WTC11 (cell line): ENCODE results near the gene NUPR1.

Experiments
- CREB1 ChIP-seq: sonication (generic); formaldehyde crosslinking; IDR thresholded peaks from 2 replicates; pipeline ENCODE4 v1.8.0; 2023; ENCODE audit warnings: mild to moderate bottlenecking, missing genetic modification reagents
- CTCF ChIP-seq: fragments of 200-600 bp; IDR thresholded peaks from 2 replicates; pipeline ENCODE4 v1.8.0; 2022; ENCODE audit warnings: antibody characterized with exemption
- IRF2 ChIP-seq: sonication (generic); formaldehyde crosslinking; IDR thresholded peaks from 2 replicates; pipeline ENCODE4 v1.8.0; 2022; ENCODE audit warnings: low read depth, missing genetic modification reagents, borderline replicate concordance
- KAT7 ChIP-seq: sonication (generic); formaldehyde crosslinking; IDR thresholded peaks from 2 replicates; pipeline ENCODE4 v1.8.1; 2023; ENCODE audit warnings: missing genetic modification reagents, mild to moderate bottlenecking, borderline replicate concordance
- NR1H2 ChIP-seq: sonication (generic); formaldehyde crosslinking; IDR thresholded peaks from 2 replicates; pipeline ENCODE4 v1.9.0; 2021; ENCODE audit warnings: mild to moderate bottlenecking, moderate library complexity, missing genetic modification reagents
- TEAD4 ChIP-seq: sonication (generic); formaldehyde crosslinking; IDR thresholded peaks from 2 replicates; pipeline ENCODE4 v1.8.0; 2022; ENCODE audit warnings: mild to moderate bottlenecking, missing genetic modification reagents
- ZBTB21 ChIP-seq: sonication (generic); formaldehyde crosslinking; IDR thresholded peaks from 2 replicates; pipeline ENCODE4 v1.8.1; 2023; ENCODE audit warnings: mild to moderate bottlenecking, missing genetic modification reagents, borderline replicate concordance
- ZNF281 ChIP-seq: sonication (generic); formaldehyde crosslinking; IDR thresholded peaks from 2 replicates; pipeline ENCODE4 v1.8.0; 2023; ENCODE audit warnings: mild to moderate bottlenecking, missing genetic modification reagents
- ZNF512 ChIP-seq: sonication (generic); formaldehyde crosslinking; IDR thresholded peaks from 2 replicates; pipeline ENCODE4 v1.8.1; 2022; ENCODE audit warnings: missing genetic modification reagents, borderline replicate concordance
- TF ChIP-seq, protein P1 (sequence below): sonication (generic); formaldehyde crosslinking; IDR thresholded peaks from 2 replicates; pipeline ENCODE4 v1.8.1; 2022; ENCODE audit warnings: mild to moderate bottlenecking, missing genetic modification reagents, moderate library complexity, borderline replicate concordance
- TF ChIP-seq, protein P2 (sequence below): sonication (generic); formaldehyde crosslinking; conservative IDR thresholded peaks from 2 replicates; pipeline ENCODE4 v1.8.1; 2023; ENCODE audit warnings: mild to moderate bottlenecking, low read depth, missing genetic modification reagents, moderate library complexity
- TF ChIP-seq, protein P3 (sequence below): fragments of 250-450 bp; sonication (Bioruptor Pico); IDR thresholded peaks from 2 replicates; pipeline ENCODE4 v1.9.0; 2021; ENCODE audit warnings: moderate library complexity, mild to moderate bottlenecking, inconsistent platforms, borderline replicate concordance
- TF ChIP-seq, protein P4 (sequence below): sonication (generic); formaldehyde crosslinking; IDR thresholded peaks from 2 replicates; pipeline ENCODE4 v1.8.1; 2022; ENCODE audit warnings: low read depth, missing genetic modification reagents, borderline replicate concordance

DNA sequence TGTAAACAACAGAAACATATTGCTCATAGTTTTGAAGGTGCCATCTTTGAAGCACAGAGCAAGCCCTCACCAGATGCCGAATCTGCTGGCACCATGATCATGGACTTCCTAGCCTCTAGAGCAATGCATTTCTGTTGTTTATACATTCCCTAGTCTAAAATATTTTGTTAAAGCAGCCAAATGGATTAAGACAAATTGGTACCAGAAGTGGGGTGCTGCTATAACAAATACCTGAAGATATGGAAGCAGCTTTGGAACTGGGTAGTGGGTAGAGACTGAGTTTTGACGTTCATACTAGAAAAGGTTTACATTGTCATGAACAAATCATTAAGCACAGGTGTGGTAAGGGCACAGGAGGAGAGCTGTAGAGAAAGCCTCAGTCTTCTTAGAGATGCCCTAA is 28.5 kb upstream of the NUPR1 start:
- TF ChIP-seq CTCF = no peak
- no peak for TF ChIP-seq ZNF512 (CRISPR knock-in tag)
- TF ChIP-seq, protein P1, sequence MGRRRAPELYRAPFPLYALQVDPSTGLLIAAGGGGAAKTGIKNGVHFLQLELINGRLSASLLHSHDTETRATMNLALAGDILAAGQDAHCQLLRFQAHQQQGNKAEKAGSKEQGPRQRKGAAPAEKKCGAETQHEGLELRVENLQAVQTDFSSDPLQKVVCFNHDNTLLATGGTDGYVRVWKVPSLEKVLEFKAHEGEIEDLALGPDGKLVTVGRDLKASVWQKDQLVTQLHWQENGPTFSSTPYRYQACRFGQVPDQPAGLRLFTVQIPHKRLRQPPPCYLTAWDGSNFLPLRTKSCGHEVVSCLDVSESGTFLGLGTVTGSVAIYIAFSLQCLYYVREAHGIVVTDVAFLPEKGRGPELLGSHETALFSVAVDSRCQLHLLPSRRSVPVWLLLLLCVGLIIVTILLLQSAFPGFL (CRISPR knock-in tag) = no peak
- no peak for TF ChIP-seq ZNF281
- no peak for TF ChIP-seq ZBTB21 (CRISPR knock-in tag)
- TF ChIP-seq, protein P2, sequence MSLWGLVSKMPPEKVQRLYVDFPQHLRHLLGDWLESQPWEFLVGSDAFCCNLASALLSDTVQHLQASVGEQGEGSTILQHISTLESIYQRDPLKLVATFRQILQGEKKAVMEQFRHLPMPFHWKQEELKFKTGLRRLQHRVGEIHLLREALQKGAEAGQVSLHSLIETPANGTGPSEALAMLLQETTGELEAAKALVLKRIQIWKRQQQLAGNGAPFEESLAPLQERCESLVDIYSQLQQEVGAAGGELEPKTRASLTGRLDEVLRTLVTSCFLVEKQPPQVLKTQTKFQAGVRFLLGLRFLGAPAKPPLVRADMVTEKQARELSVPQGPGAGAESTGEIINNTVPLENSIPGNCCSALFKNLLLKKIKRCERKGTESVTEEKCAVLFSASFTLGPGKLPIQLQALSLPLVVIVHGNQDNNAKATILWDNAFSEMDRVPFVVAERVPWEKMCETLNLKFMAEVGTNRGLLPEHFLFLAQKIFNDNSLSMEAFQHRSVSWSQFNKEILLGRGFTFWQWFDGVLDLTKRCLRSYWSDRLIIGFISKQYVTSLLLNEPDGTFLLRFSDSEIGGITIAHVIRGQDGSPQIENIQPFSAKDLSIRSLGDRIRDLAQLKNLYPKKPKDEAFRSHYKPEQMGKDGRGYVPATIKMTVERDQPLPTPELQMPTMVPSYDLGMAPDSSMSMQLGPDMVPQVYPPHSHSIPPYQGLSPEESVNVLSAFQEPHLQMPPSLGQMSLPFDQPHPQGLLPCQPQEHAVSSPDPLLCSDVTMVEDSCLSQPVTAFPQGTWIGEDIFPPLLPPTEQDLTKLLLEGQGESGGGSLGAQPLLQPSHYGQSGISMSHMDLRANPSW (CRISPR knock-in tag) = no peak
- TF ChIP-seq NR1H2 (CRISPR knock-in tag) = no peak
- no peak for TF ChIP-seq IRF2
- TF ChIP-seq KAT7 (CRISPR knock-in tag) = no peak
- TF ChIP-seq CREB1 (CRISPR knock-in tag) = no peak
- no peak for TF ChIP-seq TEAD4 (CRISPR knock-in tag)
- TF ChIP-seq, protein P3, sequence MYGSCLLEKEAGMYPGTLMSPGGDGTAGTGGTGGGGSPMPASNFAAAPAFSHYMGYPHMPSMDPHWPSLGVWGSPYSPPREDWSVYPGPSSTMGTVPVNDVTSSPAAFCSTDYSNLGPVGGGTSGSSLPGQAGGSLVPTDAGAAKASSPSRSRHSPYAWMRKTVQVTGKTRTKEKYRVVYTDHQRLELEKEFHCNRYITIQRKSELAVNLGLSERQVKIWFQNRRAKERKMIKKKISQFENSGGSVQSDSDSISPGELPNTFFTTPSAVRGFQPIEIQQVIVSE (CRISPR knock-in tag) = no peak
- TF ChIP-seq, protein P4, sequence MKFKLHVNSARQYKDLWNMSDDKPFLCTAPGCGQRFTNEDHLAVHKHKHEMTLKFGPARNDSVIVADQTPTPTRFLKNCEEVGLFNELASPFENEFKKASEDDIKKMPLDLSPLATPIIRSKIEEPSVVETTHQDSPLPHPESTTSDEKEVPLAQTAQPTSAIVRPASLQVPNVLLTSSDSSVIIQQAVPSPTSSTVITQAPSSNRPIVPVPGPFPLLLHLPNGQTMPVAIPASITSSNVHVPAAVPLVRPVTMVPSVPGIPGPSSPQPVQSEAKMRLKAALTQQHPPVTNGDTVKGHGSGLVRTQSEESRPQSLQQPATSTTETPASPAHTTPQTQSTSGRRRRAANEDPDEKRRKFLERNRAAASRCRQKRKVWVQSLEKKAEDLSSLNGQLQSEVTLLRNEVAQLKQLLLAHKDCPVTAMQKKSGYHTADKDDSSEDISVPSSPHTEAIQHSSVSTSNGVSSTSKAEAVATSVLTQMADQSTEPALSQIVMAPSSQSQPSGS (CRISPR knock-in tag) = no peak
